HCT116 (cell line): ENCODE results near the gene MRM1. TPM values are rescaled to one million over a fixed set of nuclear protein-coding genes. Genes with fewer than 3 reads are reported as not detected.

ENCODE experiments used
- ATAC-seq: fragments of 200-7000 bp; cut with Tn5 transposase; 2 replicates; pipeline ENCODE4 v1.9.1; 2020; ENCODE audit warnings: mild to moderate bottlenecking, moderate library complexity
- BruUV-seq: library from RNA; stranded (reverse); fragments of 400-500 nt; replicated peaks from 2 replicates; lab custom pipeline; 2021; lab: Mats Ljungman, UMichigan
- CTCF ChIA-PET: fragments of 300-600 bp; sonication (Branson Sonifier 250); formaldehyde crosslinking; loops from one replicate; lab custom pipeline; 2021; ENCODE audit warnings: antibody characterized with exemption; lab: Charles Lee
- POLR2A ChIA-PET: fragments of 300-600, 350-600 bp; sonication (Branson Sonifier 250); formaldehyde crosslinking; loops from one replicate; lab custom pipeline; 2021; ENCODE audit warnings: antibody characterized with exemption; lab: Charles Lee
- RAD21 ChIA-PET, 2 experiments: fragments of 300-600 bp; sonication (Branson Sonifier 250); formaldehyde crosslinking; loops; one replicate each; lab custom pipeline; 2023; ENCODE audit warnings: low total read pairs in 2 of 2; ENCODE audit not compliant: uncharacterized antibody in 2 of 2, unreplicated experiment in 2 of 2, low non-redundant PET in 1 of 2; lab: Charles Lee
- DNase-seq: peaks from one replicate; pipeline ENCODE4 v3.0.0-alpha.2; 2010; ENCODE audit warnings: low read depth, low spot score
- H2AFZ ChIP-seq: fragments of 200-600 bp; shearing (Covaris generic), sonication (generic); 2 replicates; pipeline ENCODE4 v1.6.1; 2017; ENCODE audit warnings: low read depth, mixed run types, mixed read lengths, antibody characterized with exemption, low read length; ENCODE audit not compliant: poor library complexity, severe bottlenecking
- H3K27ac ChIP-seq: 2 replicates; pipeline ENCODE4 v1.5.1; 2012; ENCODE audit warnings: low read depth, low read length
- H3K27me3 ChIP-seq: fragments of 200-600 bp; sonication (generic); 2 replicates; pipeline ENCODE4 v1.6.1; 2016; ENCODE audit warnings: mixed run types, low read length, mixed read lengths; ENCODE audit not compliant: insufficient read depth
- H3K36me3 ChIP-seq, 2 experiments: fragments of 200-500 bp in 1 of 2; fragments of 200-600 bp in 1 of 2; sonication (Bioruptor generic) in 1 of 2; sonication (generic) in 1 of 2; 2 replicates each; pipeline versions ENCODE4 v1.5.1 to v1.6.1; 2014 to 2016; ENCODE audit warnings: low read length in 2 of 2, inconsistent platforms in 1 of 2, mixed read lengths in 1 of 2, mixed run types in 1 of 2; ENCODE audit not compliant: insufficient read depth in 2 of 2, control insufficient read depth in 1 of 2
- H3K4me1 ChIP-seq, 2 experiments: fragments of 200-600 bp in 1 of 2; sonication (generic) in 1 of 2; 2 replicates each; pipeline versions ENCODE4 v1.5.1 to v1.6.1; 2012 to 2017; ENCODE audit warnings: low read length in 2 of 2, inconsistent platforms in 1 of 2, mild to moderate bottlenecking in 1 of 2, mixed read lengths in 1 of 2, mixed run types in 1 of 2, moderate library complexity in 1 of 2; ENCODE audit not compliant: insufficient read depth in 2 of 2, control insufficient read depth in 1 of 2
- H3K4me2 ChIP-seq: fragments of 200-600 bp; sonication (generic); 2 replicates; pipeline ENCODE4 v1.6.1; 2017; ENCODE audit warnings: mixed run types, low read length, mixed read lengths
- H3K4me3 ChIP-seq, 2 experiments: fragments of 200-600 bp in 1 of 2; sonication (generic) in 1 of 2; replicated peaks in 1 of 2; 2 replicates each; pipeline ENCODE4 v1.5.1; 2011 to 2016; ENCODE audit warnings: low read length in 2 of 2, control low read depth in 1 of 2, low read depth in 1 of 2, mild to moderate bottlenecking in 1 of 2, mixed read lengths in 1 of 2, mixed run types in 1 of 2
- H3K79me2 ChIP-seq: fragments of 200-600 bp; sonication (generic); 2 replicates; pipeline ENCODE4 v1.6.1; 2017; ENCODE audit warnings: mild to moderate bottlenecking, mixed run types, low read length, moderate library complexity, mixed read lengths; ENCODE audit not compliant: insufficient read depth
- H3K9ac ChIP-seq: fragments of 200-600 bp; sonication (generic); 2 replicates; pipeline ENCODE4 v1.6.1; 2016; ENCODE audit warnings: low read length, mixed read lengths
- H3K9me2 ChIP-seq: fragments of 200-600 bp; sonication (generic), shearing (Covaris generic); 2 replicates; pipeline ENCODE4 v1.6.1; 2017; ENCODE audit warnings: mixed run types, mild to moderate bottlenecking, moderate library complexity; ENCODE audit not compliant: insufficient read depth
- H3K9me3 ChIP-seq, 2 experiments: fragments of 200-500 bp in 1 of 2; fragments of 200-600 bp in 1 of 2; sonication (Bioruptor generic) in 1 of 2; sonication (generic) in 1 of 2; 2 replicates each; pipeline ENCODE4 v1.6.1; 2014 to 2017; ENCODE audit warnings: low read length in 2 of 2, mixed read lengths in 2 of 2, inconsistent platforms in 1 of 2, low read depth in 1 of 2, mild to moderate bottlenecking in 1 of 2, mixed run types in 1 of 2, moderate library complexity in 1 of 2; ENCODE audit not compliant: control insufficient read depth in 1 of 2, insufficient read depth in 1 of 2
- H4K20me1 ChIP-seq: fragments of 200-600 bp; sonication (generic), shearing (Covaris generic); 2 replicates; pipeline ENCODE4 v1.6.1; 2017; ENCODE audit warnings: mixed run types, mild to moderate bottlenecking, moderate library complexity; ENCODE audit not compliant: insufficient read depth
- CBX3 ChIP-seq: IDR thresholded peaks from 2 replicates; pipeline ENCODE4 v1.6.1; 2012; ENCODE audit warnings: low read depth
- EGR1 ChIP-seq: IDR thresholded peaks from 2 replicates; pipeline ENCODE4 v1.6.1; 2012; ENCODE audit warnings: low read depth
- FOSL1 ChIP-seq: IDR thresholded peaks from 2 replicates; pipeline ENCODE4 v1.6.1; 2012; ENCODE audit warnings: low read depth
- JUND ChIP-seq: IDR thresholded peaks from 2 replicates; pipeline ENCODE4 v1.6.1; 2012
- POLR2A ChIP-seq: IDR thresholded peaks from 2 replicates; pipeline ENCODE4 v1.7.0; 2011; ENCODE audit warnings: borderline replicate concordance; ENCODE audit not compliant: insufficient read depth, insufficient read length; ENCODE audit errors: extremely low read depth
- POLR2AphosphoS5 ChIP-seq: IDR thresholded peaks from 2 replicates; pipeline ENCODE4 v1.6.1; 2011; ENCODE audit warnings: mild to moderate bottlenecking, low read depth, low read length, moderate library complexity
- RAD21 ChIP-seq: IDR thresholded peaks from 2 replicates; pipeline ENCODE4 v1.6.1; 2012; ENCODE audit warnings: low read depth, mild to moderate bottlenecking
- SP1 ChIP-seq: IDR thresholded peaks from 2 replicates; pipeline ENCODE4 v1.6.1; 2012; ENCODE audit warnings: low read depth
- SRF ChIP-seq: IDR thresholded peaks from 2 replicates; pipeline ENCODE4 v1.6.1; 2012; ENCODE audit warnings: low read depth
- TCF7L2 ChIP-seq: IDR thresholded peaks from 2 replicates; pipeline ENCODE4 v1.7.0; 2011; ENCODE audit warnings: borderline replicate concordance, inconsistent platforms; ENCODE audit not compliant: insufficient read depth, insufficient read length; ENCODE audit errors: extremely low read depth
- YY1 ChIP-seq: IDR thresholded peaks from 2 replicates; pipeline ENCODE4 v1.6.1; 2011; ENCODE audit warnings: low read length, low read depth, moderate library complexity, mild to moderate bottlenecking; ENCODE audit not compliant: insufficient replicate concordance; ENCODE audit errors: extremely low read depth
- ZFX ChIP-seq: fragments of 450-650 bp; IDR thresholded peaks from 2 replicates; pipeline ENCODE4 v1.6.1; 2017
- ZNF274 ChIP-seq: fragments of 200-500 bp; sonication (Bioruptor generic); IDR thresholded peaks from 2 replicates; pipeline ENCODE4 v1.6.1; 2014; ENCODE audit warnings: mild to moderate bottlenecking, low read depth, low read length, inconsistent platforms
- intact Hi-C: fragments of 100-400 bp; cut with micrococcal nuclease; formaldehyde crosslinking; loops from 2 replicates; pipeline ENCODE4 v1.10.0; 2022
- total RNA-seq: library from RNA; stranded (reverse); gene quantifications from one replicate; pipeline ENCODE4 v1.2.1, GENCODE V29; 2021; ENCODE audit not compliant: unreplicated experiment
- TF ChIP-seq, protein P1 (sequence below): IDR thresholded peaks from 2 replicates; pipeline ENCODE4 v1.6.1; 2012
- TF ChIP-seq, protein P2 (sequence below): IDR thresholded peaks from 2 replicates; pipeline ENCODE4 v1.6.1; 2012; ENCODE audit warnings: low read depth
- TF ChIP-seq, protein P3 (sequence below): IDR thresholded peaks from 2 replicates; pipeline ENCODE4 v1.6.1; 2011; ENCODE audit warnings: mild to moderate bottlenecking, low read length, moderate library complexity; ENCODE audit not compliant: insufficient replicate concordance; ENCODE audit errors: extremely low read depth

MRM1 gene
- total RNA-seq, 1 experiment from 2014 or later: 14.5 TPM

DNA sequence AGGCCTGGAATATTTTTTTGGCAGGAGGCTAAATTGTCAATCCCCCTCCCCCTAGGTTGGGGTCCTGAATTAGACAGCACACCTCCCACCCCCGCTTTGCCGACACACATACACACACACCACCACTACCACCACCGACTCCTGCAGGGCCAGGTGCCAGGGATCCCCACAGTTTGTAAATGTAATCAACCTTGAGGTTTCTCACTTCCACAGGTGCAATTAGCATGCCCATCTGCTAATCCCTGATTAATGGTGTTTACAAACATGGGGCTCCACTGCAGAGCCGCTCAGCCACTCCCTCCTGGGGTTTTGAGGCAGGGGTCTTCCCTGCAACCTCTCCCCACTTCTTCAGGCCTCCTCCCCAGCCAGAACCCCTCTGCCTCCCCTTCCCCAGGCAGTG lies 11.8 kb downstream of the MRM1 start:
- ATAC-seq: no peak
- Histone ChIP-seq H2AFZ (no peak overlapping the region), H3K9me3 (no peaks in the 10 kb centered on the region), H3K9ac (no peak overlapping the region), H3K27ac (no peak overlapping the region), H3K79me2 (no peaks in the 10 kb centered on the region), H3K4me2 (no peak overlapping the region), H3K4me3 (no peak overlapping the region), H3K27me3 (no peaks in the 10 kb centered on the region), H4K20me1 (no peaks in the 10 kb centered on the region), H3K9me2 (no peaks in the 10 kb centered on the region), H3K36me3 (0 out of 4 replicates have a peak, but pooled peaks cover 0 to under 1% of the 10 kb centered on the region in 2 experiments), H3K4me1 (peaks cover 13 to 24% of the 10 kb centered on the region in 2 experiments; a peak in 3 of 4 replicates)
- CTCF ChIA-PET: interaction anchor here (1.6 kb wide), 1 partner anchor 10 kb away, joined by 5 read pairs; no protein-coding TSS in a partner anchor
- POLR2A ChIA-PET: no interaction called here
- TF ChIP-seq RAD21: no peak
- no peak for TF ChIP-seq TCF7L2
- no peak for TF ChIP-seq CBX3
- no peak for TF ChIP-seq POLR2A
- no peak for DNase-seq
- no TSS peak for BruUV-seq
- RAD21 ChIA-PET: no interaction called here
- intact Hi-C loops: no loop called here

DNA sequence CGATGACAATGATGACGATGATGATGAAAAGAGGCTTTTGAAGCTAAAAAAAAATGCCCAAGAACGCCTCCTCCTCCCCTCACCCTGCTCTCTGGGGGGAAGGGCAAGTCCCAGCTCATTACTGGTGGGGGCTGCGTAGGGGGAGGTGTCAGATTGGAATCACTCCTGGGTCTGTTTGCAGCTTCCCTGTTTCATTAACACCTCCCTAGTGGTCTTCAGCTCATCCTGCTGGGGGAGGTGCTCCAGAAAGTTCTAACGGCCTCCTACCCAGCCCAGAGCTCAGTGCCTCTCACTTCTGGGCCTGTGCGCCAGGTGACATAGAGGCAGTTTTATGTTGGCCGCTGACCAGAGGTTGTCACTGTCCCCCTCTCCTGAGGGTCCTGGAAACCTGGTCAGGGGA lies 12.7 kb downstream of the MRM1 start:
- BruUV-seq: no TSS peak
- RAD21 ChIA-PET: no interaction called here
- intact Hi-C loops: no loop called here
- Histone ChIP-seq H3K4me3 (no peak overlapping the region), H3K79me2 (no peaks in the 10 kb centered on the region), H3K9ac (no peak overlapping the region), H3K4me2 (no peak overlapping the region), H3K27me3 (no peaks in the 10 kb centered on the region), H2AFZ (no peak overlapping the region), H3K36me3 (no peaks in the 10 kb centered on the region), H3K9me2 (no peaks in the 10 kb centered on the region), H4K20me1 (no peaks in the 10 kb centered on the region), H3K4me1 (peaks cover 4 to 15% of the 10 kb centered on the region in 2 experiments; a peak in 3 of 4 replicates), H3K9me3 (no peaks in the 10 kb centered on the region), H3K27ac (no peak overlapping the region)
- CTCF ChIA-PET: interaction anchor here (1.1 to 1.6 kb wide), 3 partner anchors 11 to 13 kb away, joined by 3 to 5 read pairs (median 3); partner anchors contain the start of gene MRM1
- POLR2A ChIA-PET: no interaction called here
- DNase-seq (no peak), ATAC-seq (no peak)
- TF ChIP-seq ZNF274 (no peak), CBX3 (no peak), YY1 (no peak), FOSL1 (no peak), POLR2AphosphoS5 (no peak), SRF (no peak), EGR1 (no peak), RAD21 (no peak), JUND (no peak), ZFX (no peak), SP1 (no peak), TCF7L2 (no peak)
- TF ChIP-seq, protein P1, sequence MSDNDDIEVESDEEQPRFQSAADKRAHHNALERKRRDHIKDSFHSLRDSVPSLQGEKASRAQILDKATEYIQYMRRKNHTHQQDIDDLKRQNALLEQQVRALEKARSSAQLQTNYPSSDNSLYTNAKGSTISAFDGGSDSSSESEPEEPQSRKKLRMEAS: no peak
- TF ChIP-seq, protein P2, sequence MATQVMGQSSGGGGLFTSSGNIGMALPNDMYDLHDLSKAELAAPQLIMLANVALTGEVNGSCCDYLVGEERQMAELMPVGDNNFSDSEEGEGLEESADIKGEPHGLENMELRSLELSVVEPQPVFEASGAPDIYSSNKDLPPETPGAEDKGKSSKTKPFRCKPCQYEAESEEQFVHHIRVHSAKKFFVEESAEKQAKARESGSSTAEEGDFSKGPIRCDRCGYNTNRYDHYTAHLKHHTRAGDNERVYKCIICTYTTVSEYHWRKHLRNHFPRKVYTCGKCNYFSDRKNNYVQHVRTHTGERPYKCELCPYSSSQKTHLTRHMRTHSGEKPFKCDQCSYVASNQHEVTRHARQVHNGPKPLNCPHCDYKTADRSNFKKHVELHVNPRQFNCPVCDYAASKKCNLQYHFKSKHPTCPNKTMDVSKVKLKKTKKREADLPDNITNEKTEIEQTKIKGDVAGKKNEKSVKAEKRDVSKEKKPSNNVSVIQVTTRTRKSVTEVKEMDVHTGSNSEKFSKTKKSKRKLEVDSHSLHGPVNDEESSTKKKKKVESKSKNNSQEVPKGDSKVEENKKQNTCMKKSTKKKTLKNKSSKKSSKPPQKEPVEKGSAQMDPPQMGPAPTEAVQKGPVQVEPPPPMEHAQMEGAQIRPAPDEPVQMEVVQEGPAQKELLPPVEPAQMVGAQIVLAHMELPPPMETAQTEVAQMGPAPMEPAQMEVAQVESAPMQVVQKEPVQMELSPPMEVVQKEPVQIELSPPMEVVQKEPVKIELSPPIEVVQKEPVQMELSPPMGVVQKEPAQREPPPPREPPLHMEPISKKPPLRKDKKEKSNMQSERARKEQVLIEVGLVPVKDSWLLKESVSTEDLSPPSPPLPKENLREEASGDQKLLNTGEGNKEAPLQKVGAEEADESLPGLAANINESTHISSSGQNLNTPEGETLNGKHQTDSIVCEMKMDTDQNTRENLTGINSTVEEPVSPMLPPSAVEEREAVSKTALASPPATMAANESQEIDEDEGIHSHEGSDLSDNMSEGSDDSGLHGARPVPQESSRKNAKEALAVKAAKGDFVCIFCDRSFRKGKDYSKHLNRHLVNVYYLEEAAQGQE: no peak
- TF ChIP-seq, protein P3, sequence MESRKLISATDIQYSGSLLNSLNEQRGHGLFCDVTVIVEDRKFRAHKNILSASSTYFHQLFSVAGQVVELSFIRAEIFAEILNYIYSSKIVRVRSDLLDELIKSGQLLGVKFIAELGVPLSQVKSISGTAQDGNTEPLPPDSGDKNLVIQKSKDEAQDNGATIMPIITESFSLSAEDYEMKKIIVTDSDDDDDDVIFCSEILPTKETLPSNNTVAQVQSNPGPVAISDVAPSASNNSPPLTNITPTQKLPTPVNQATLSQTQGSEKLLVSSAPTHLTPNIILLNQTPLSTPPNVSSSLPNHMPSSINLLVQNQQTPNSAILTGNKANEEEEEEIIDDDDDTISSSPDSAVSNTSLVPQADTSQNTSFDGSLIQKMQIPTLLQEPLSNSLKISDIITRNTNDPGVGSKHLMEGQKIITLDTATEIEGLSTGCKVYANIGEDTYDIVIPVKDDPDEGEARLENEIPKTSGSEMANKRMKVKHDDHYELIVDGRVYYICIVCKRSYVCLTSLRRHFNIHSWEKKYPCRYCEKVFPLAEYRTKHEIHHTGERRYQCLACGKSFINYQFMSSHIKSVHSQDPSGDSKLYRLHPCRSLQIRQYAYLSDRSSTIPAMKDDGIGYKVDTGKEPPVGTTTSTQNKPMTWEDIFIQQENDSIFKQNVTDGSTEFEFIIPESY: no peak
